ENCODE results near the gene KARS1. TPM values are rescaled to one million over a fixed set of nuclear protein-coding genes. Genes with fewer than 3 reads are reported as not detected.

Gene KARS1
- total RNA-seq (100 to 1,000 TPM; 140 to 142 TPM), polyA plus RNA-seq (100 to 1,000 TPM; 194 to 214 (median 209) TPM), total RNA-seq (167 to 496 (median 216) reads per million in 6 experiments)

DNA sequence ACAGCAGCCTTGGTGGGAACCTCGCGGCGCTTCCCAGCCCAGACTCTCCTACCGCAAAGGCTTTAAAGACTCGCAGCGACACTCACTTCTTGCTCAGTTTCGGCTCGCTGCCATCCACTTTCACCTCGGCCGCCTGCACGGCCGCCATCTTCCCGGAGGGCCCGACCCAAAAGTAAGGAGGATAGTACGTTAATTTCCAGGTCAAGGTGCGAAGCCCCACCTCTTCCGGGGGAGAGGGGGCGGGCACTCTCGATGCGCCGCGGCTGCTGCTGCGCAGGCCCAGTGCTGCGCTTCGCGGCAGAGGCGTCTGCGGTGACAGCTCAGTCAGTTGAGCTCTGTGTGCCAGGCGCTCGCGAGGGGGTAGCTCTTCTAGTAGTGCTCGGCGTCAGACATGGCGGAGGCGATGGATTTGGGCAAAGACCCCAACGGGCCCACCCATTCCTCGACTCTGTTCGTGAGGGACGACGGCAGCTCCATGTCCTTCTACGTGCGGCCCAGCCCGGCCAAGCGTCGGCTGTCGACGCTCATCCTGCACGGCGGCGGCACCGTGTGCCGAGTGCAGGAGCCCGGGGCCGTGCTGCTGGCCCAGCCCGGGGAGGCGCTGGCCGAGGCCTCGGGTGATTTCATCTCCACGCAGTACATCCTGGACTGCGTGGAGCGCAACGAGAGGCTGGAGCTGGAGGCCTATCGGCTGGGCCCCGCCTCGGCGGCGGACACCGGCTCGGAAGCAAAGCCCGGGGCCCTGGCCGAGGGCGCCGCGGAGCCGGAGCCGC lies at the start of gene KARS1, which contains the start of gene TERF2IP:
Gene KARS1, minus strand, starts transcription at position 174 of the 773 bp plus-strand sequence. Its CDS starts 26 bp downstream, at position 148.
Gene TERF2IP, plus strand, starts transcription at position 282 of the 773 bp plus-strand sequence. Its CDS starts 110 bp downstream, at position 392.
- POLR2A ChIA-PET: interaction anchor here (0.5 to 3.9 kb wide), 31 partner anchors 9 to 1565 kb away, joined by 3 to 119 read pairs (median 5); partner anchors contain the start of genes ADAT1, CFDP1, GABARAPL2 and MLKL
- H3K27me3 Mint-ChIP-seq: peaks cover 0 to 1% (median 0%) of the 10 kb centered on the region in 5 donors
- H3K4me3 Mint-ChIP-seq: peak within 1 kb of the TSS; percentile 93 to 100 (median 98)
- peaks cover 8 to 43% (median 16%) of the 10 kb centered on the region in 3 donors for H3K36me3 Mint-ChIP-seq
- H3K27ac Mint-ChIP-seq: peak within 1 kb of the TSS; percentile 97 to 99 (median 99)
- no peaks in the 10 kb centered on the region for H3K9me3 Mint-ChIP-seq
- peak; percentile 85 for ATAC-seq
- H3K4me1 Mint-ChIP-seq: peaks cover 29 to 72% (median 65%) of the 10 kb centered on the region in 4 donors
- DNase-seq: peak; percentile 89 to 96 (median 94)

DNA sequence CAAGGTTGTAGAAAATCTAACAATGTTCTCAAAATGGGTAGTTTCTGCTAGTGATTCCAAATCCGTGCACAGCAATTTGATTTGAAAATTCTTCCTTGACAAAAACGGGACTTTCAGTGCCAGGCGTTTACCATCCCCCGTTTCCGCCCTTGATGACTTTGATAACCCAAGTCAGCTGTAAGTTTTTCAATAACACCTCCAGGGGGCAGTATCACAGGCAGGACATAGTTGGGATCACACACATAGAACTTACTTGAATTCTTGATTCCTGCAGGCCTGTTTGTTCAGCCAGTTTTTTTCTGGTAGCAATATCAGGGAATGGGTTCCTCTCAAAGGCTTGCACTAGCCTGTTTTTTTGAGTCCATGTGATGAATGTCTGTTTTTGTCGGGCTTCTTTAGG lies 48.2 kb upstream of the KARS1 start:
- Mint-ChIP-seq H3K4me3 (no peak overlapping the region), H3K36me3 (no peaks in the 10 kb centered on the region), H3K27me3 (no peaks in the 10 kb centered on the region), H3K27ac (no peak overlapping the region), H3K9me3 (no peaks in the 10 kb centered on the region), H3K4me1 (no peaks in the 10 kb centered on the region)
- ATAC-seq: no peak
- POLR2A ChIA-PET: no interaction called here
- DNase-seq: no peak

DNA sequence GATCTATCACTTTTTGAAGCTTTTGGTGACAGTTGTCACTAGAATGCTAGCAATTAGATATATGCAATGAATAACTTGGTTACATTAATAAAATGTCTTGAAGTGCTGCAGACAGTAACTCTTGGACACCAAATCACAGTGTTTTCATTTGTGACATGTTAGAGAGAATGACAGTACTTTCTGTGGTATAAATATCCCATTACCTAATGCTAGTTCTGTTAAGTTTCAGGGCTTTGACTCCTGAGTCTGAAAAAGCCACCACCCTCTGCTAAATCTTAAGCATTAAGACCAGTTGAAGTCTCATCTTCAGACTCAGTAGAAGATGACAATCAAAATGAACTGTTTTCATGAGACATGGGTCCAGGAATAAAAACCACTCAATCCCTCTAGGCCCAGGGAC lies 39.9 kb upstream of the KARS1 start:
- Mint-ChIP-seq H3K4me3 (no peak overlapping the region), H3K27ac (peak overlapping the region in 1 of 10 donors; percentile 15), H3K27me3 (peaks cover 0 to 7% (median 0%) of the 10 kb centered on the region in 5 donors), H3K9me3 (peaks cover 0 to 8% (median 0%) of the 10 kb centered on the region in 9 donors), H3K36me3 (peaks cover 0 to 3% (median 2%) of the 10 kb centered on the region in 3 donors), H3K4me1 (no peaks in the 10 kb centered on the region)
- DNase-seq: no peak
- no peak for ATAC-seq
- POLR2A ChIA-PET: no interaction called here

DNA sequence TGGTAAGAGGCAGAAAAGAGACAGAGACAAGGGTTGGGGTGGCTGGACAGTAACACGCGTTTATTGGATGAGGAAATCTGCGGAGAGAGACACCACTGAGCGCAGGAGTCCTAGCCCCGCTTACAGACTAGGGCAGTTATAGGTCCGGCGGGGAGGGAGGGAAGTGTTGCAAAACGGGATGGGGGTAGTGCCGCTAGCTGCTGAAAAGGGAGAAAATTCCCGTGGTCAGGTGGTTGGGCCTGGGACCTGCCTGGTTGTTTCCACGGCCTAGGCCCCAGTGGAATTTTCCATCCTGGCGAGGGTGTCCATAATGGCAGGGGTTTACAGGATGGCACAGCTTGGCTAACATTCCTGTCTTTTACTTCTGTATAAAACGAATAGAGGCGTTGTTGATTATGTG lies 34.8 kb upstream of the KARS1 start:
- Mint-ChIP-seq H3K27ac (no peak overlapping the region), H3K9me3 (peaks cover 0 to 6% (median 0%) of the 10 kb centered on the region in 9 donors), H3K4me3 (no peak overlapping the region), H3K36me3 (peaks cover 0 to 3% (median 0%) of the 10 kb centered on the region in 3 donors), H3K27me3 (peaks cover 0 to 7% (median 0%) of the 10 kb centered on the region in 5 donors), H3K4me1 (no peaks in the 10 kb centered on the region)
- ATAC-seq (no peak), DNase-seq (no peak)
- POLR2A ChIA-PET: no interaction called here

DNA sequence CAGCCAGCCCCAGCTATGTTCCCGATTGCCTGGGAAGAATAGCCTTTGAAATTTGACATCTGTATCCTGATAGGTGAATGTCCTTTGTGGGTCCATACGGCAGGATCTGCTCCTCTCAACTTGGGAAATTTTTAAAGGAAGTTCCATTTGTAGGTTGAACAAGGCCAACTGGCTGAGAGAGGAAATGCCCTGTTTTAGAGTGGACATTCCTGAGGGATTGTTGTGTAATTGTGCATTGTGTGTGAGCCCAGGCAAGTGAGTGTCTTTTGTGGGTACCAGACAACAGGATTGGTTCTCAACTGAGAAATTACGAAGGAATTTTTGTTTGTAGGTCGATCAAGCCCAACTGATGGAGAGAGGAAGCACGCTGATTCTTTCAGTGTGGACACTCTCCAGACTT lies 31.9 kb upstream of the KARS1 start:
- Mint-ChIP-seq H3K4me3 (no peak overlapping the region), H3K36me3 (peaks cover 0 to 3% (median 3%) of the 10 kb centered on the region in 3 donors), H3K27ac (no peak overlapping the region), H3K27me3 (peaks cover 0 to 7% (median 0%) of the 10 kb centered on the region in 5 donors), H3K9me3 (peaks cover 0 to 5% (median 0%) of the 10 kb centered on the region in 9 donors), H3K4me1 (no peaks in the 10 kb centered on the region)
- POLR2A ChIA-PET: no interaction called here
- ATAC-seq (no peak), DNase-seq (no peak)

DNA sequence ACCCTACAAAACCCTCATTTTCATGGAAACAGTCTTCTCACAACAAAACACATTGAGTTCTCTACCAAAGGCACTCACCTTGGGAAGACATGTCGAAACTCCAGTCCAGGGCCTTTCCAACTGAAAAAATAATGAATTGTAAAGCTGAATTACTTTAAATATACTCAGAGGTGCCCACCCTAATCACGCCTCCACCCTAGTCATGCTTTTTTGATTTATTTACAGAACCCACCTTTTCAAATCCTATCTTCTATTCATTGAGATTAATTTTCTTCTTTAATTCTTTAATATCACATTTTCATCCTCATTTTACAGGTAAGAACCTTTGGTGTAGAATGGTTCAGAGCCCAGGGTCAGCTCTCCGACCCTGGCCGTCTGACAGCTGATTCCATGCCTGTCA lies 29.4 kb upstream of the KARS1 start, which contains the start of gene CPHXL2:
Gene CPHXL2, minus strand, starts transcription at position 101 of the 400 bp plus-strand sequence. Its CDS starts 10 bp downstream, at position 91.
- H3K4me1 Mint-ChIP-seq: no peaks in the 10 kb centered on the region
- no peak within 1 kb of the TSS for H3K4me3 Mint-ChIP-seq
- no peaks in the 10 kb centered on the region for H3K27me3 Mint-ChIP-seq
- ATAC-seq (no peak), DNase-seq (no peak)
- POLR2A ChIA-PET: no interaction called here
- peak within 1 kb of the TSS in 2 of 10 donors; percentile 8 to 43 for H3K27ac Mint-ChIP-seq
- H3K36me3 Mint-ChIP-seq: peaks cover 0 to 3% (median 0%) of the 10 kb centered on the region in 3 donors
- no peaks in the 10 kb centered on the region for H3K9me3 Mint-ChIP-seq

DNA sequence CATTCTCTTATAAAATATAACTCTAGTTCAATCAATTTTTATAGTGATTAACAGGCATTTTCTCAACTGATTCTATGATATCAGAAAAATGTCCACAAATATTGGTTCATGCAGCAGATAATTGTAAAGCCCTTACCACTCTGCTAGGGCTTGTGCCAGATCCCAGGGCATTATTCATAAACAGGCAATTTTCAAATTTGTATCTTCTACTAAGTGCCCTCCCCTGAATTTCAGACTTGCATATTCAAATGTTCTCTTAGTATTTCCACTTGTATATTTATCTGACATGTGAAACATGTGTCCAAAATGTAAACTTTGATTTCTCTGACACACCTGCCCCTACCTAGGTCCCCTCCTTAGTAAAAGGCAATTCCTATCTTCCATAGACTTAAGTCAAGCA lies 20.0 kb upstream of the KARS1 start:
- Mint-ChIP-seq H3K36me3 (peaks cover 0 to under 1% (median 0%) of the 10 kb centered on the region in 3 donors), H3K4me3 (no peak overlapping the region), H3K27me3 (no peaks in the 10 kb centered on the region), H3K4me1 (no peaks in the 10 kb centered on the region), H3K27ac (peak overlapping the region in 1 of 10 donors; percentile 27), H3K9me3 (no peaks in the 10 kb centered on the region)
- POLR2A ChIA-PET: no interaction called here
- DNase-seq (no peak), ATAC-seq (no peak)

DNA sequence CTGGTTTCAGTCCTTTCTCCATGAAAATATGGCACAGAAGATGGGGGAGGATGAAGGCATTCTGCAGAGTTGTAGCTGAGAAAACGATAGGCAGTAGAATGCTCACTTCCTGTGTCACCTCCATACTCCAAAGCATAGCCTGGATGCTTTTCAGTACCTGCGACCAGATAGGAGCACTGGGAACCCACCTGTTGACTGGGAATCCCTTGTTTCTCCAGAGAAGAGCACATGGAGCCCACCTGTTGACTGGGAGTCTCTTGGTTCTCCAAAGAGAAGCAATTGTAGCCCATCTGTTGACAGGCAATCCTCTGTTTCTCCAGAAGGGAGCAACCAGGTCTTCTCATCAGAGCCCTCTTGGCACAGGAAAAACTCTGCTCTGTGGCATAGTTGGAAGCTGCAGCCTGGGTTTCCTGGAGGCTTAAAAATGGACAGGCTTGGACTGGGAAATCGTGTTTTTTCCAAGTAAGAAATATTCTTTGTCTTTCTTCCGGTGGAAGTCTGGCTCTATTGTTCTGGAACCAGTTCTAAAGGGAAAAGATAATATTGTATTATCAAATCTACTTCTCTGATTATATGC lies 13.3 kb upstream of the KARS1 start:
- DNase-seq (no peak), ATAC-seq (no peak)
- H3K4me3 Mint-ChIP-seq: no peak overlapping the region
- H3K27me3 Mint-ChIP-seq: no peaks in the 10 kb centered on the region
- peak overlapping the region in 4 of 10 donors; percentile 6 to 62 (median 53) for H3K27ac Mint-ChIP-seq
- peaks cover 10 to 11% (median 10%) of the 10 kb centered on the region in 4 donors for H3K4me1 Mint-ChIP-seq
- POLR2A ChIA-PET: interaction anchor here (1.3 kb wide), 1 partner anchor 12 kb away, joined by 3 read pairs; no protein-coding TSS in a partner anchor
- peaks cover 8 to 38% (median 13%) of the 10 kb centered on the region in 3 donors for H3K36me3 Mint-ChIP-seq
- no peaks in the 10 kb centered on the region for H3K9me3 Mint-ChIP-seq

DNA sequence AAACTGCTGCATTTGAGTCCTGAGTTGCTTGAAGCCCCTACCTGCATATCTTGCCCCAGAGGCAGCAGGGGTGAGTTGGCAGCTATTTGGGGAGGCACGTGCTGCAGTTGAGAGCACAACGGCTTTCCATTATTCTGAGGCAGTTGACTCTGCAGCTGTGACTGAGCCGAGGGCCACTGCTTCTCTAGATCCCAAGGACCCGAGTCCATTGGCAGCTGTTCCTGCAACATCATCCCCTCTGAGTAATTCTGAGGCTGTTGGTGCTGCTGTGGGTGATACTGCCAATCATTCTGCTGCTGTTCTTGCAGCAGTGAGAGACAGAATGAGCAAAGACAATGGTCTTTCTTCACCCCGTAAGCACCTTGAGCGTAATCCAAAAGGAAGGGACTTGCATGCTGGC lies 12.9 kb upstream of the KARS1 start:
- DNase-seq (no peak), ATAC-seq (no peak)
- peaks cover 10 to 43% (median 13%) of the 10 kb centered on the region in 3 donors for H3K36me3 Mint-ChIP-seq
- no peaks in the 10 kb centered on the region for H3K9me3 Mint-ChIP-seq
- H3K27ac Mint-ChIP-seq: peak overlapping the region in 2 of 10 donors; percentile 13 to 62
- H3K27me3 Mint-ChIP-seq: no peaks in the 10 kb centered on the region
- POLR2A ChIA-PET: interaction anchor here (1.3 kb wide), 1 partner anchor 12 kb away, joined by 3 read pairs; no protein-coding TSS in a partner anchor
- H3K4me3 Mint-ChIP-seq: no peak overlapping the region
- H3K4me1 Mint-ChIP-seq: peaks cover 10 to 12% (median 12%) of the 10 kb centered on the region in 4 donors

DNA sequence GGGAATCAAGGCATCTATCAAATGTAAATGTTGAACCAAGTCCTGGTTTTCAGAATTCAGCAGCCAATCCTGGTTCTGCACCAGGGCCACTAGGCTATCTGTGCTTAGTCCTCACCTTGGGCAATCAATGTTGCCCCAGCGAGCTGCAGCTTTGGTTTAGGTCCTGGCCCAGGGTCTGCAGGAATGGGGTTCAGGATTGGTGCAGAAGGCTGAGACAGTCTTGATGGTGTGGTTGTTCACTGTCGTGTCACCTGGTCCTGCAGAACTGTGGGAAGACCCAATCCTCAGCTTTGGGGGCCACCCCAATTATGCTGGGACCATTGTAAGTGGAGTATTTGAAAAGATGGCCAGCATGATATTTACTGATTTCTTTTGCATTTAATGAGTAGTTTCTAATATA lies 10.7 kb upstream of the KARS1 start:
- H3K36me3 Mint-ChIP-seq: peaks cover 10 to 64% (median 17%) of the 10 kb centered on the region in 3 donors
- H3K27me3 Mint-ChIP-seq: no peaks in the 10 kb centered on the region
- H3K27ac Mint-ChIP-seq: no peak overlapping the region
- ATAC-seq (peak in 1 of 2 donors; percentile 30), DNase-seq (no peak)
- no peaks in the 10 kb centered on the region for H3K9me3 Mint-ChIP-seq
- H3K4me1 Mint-ChIP-seq: peaks cover 19 to 26% (median 23%) of the 10 kb centered on the region in 4 donors
- POLR2A ChIA-PET: interaction anchor here (1.9 kb wide), 1 partner anchor 10 kb away, joined by 8 read pairs; the partner anchor contains the start of gene TERF2IP
- H3K4me3 Mint-ChIP-seq: no peak overlapping the region

DNA sequence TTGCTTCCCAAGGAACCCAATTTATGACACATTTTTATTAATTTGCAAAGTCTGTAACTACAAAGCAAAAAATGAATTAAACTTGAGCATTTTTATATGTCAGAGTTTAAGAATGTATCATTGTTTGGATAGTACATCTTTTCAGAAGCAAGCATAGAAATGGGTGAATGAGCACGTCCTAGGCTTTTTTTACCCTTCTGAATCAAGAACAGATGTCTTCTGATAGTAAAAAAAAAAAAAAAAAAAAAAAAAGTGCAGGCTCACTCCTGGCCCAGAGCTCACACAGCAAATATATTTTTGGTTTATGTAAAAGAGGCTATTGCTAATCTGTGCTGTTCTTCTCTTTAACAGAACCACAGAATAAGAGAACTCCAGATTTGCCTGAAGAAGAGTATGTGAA lies 6.5 kb upstream of the KARS1 start:
- H3K4me1 Mint-ChIP-seq: peaks cover 34 to 64% (median 54%) of the 10 kb centered on the region in 4 donors
- POLR2A ChIA-PET: no interaction called here
- no peak for DNase-seq

More for the DNA sequence above, 6.5 kb upstream of the KARS1 start:
- Mint-ChIP-seq H3K9me3 (no peaks in the 10 kb centered on the region), H3K27ac (peak overlapping the region; percentile 52 to 90 (median 82)), H3K36me3 (peaks cover 14 to 72% (median 17%) of the 10 kb centered on the region in 3 donors), H3K27me3 (no peaks in the 10 kb centered on the region), H3K4me3 (peak overlapping the region in 6 of 10 donors; percentile 14 to 52 (median 32))
- ATAC-seq: no peak

All from naive thymus-derived CD8-positive, alpha-beta T cell (primary cell).